GM19351 (cell line): ENCODE data around the gene BTBD19.
"Not testable (repeated sequence)": the region's sequence is repeated elsewhere in the genome, so short reads cannot be mapped to it uniquely, and the experiment has no call there.

Experiments used
- ATAC-seq: cut with Tn5 transposase; IDR thresholded peaks from one replicate; pipeline ENCODE4 v1.9.1; 2021; ENCODE audit warnings: mild to moderate bottlenecking, moderate library complexity; ENCODE audit not compliant: unreplicated experiment

The BTBD19 gene

GRCh38 chr1:44808938-44809917 is 905 bp downstream of the BTBD19 start:
- peak; percentile 65 for ATAC-seq

GRCh38 chr1:44810101-44810761 is 1.9 kb downstream of the BTBD19 start:
- ATAC-seq: no peak

- ATAC-seq: not testable (repeated sequence)
These were observed 2.4 kb downstream of the BTBD19 start for GRCh38 chr1:44810762-44811105.

- no peak for ATAC-seq
These were observed 2.9 kb downstream of the BTBD19 start for GRCh38 chr1:44811234-44811633.

GRCh38 chr1:44812822-44813543 is 4.7 kb downstream of the BTBD19 start:
- no peak for ATAC-seq

- ATAC-seq: not testable (repeated sequence)
These were observed 7.6 kb downstream of the BTBD19 start for GRCh38 chr1:44815926-44816325.

GRCh38 chr1:44817307-44817706 is 9.0 kb downstream of the BTBD19 start:
- ATAC-seq: no peak

- no peak for ATAC-seq
These were observed 9.6 kb downstream of the BTBD19 start for GRCh38 chr1:44817771-44818495.

GRCh38 chr1:44819196-44819607 is 10.9 kb downstream of the BTBD19 start:
- no peak for ATAC-seq

- peak; percentile 83 for ATAC-seq
These were observed 11.4 kb downstream of the BTBD19 start for GRCh38 chr1:44819608-44820327.

GRCh38 chr1:44820328-44821239 is 12.3 kb downstream of the BTBD19 start:
- ATAC-seq: no peak

GRCh38 chr1:44821240-44821715 is 13.0 kb downstream of the BTBD19 start:
- no peak for ATAC-seq

GRCh38 chr1:44822131-44822701 is 13.9 kb downstream of the BTBD19 start:
- no peak for ATAC-seq

- ATAC-seq: no peak
These were observed 14.7 kb downstream of the BTBD19 start for GRCh38 chr1:44822981-44823451.

- ATAC-seq: not testable (repeated sequence)
These were observed 16.1 kb downstream of the BTBD19 start for GRCh38 chr1:44824392-44824791.

- ATAC-seq: no peak
These were observed 18.3 kb downstream of the BTBD19 start for GRCh38 chr1:44826375-44827196.

GRCh38 chr1:44827197-44828002 is 19.1 kb downstream of the BTBD19 start:
- no peak for ATAC-seq
